GM12864 (cell line): Measurements from ENCODE around the gene STEAP1B.

Experiments used
- DNase-seq: peaks from one replicate; pipeline ENCODE4 v3.0.0-alpha.2; 2011; ENCODE audit warnings: low read depth
- H3K4me3 ChIP-seq: 2 replicates; pipeline ENCODE4 v1.5.1; 2011; ENCODE audit warnings: mild to moderate bottlenecking, low read depth, low read length, control low read depth
- CTCF ChIP-seq: IDR thresholded peaks from 2 replicates; pipeline ENCODE4 v1.5.1; 2011; ENCODE audit warnings: low read depth, mild to moderate bottlenecking, moderate library complexity, low read length, control low read depth, inconsistent platforms; ENCODE audit errors: missing control alignments

Gene STEAP1B

GRCh38 chr7:22417349-22417748 is 82.6 kb downstream of the STEAP1B start:
- no peak for TF ChIP-seq CTCF
- no peak overlapping the region for H3K4me3 ChIP-seq
- DNase-seq: no peak

GRCh38 chr7:22414424-22414823 is 85.6 kb downstream of the STEAP1B start:
- TF ChIP-seq CTCF: no peak
- no peak for DNase-seq
- H3K4me3 ChIP-seq: no peak overlapping the region

GRCh38 chr7:22413211-22413610 is 86.8 kb downstream of the STEAP1B start:
- no peak for TF ChIP-seq CTCF
- no peak overlapping the region for H3K4me3 ChIP-seq
- DNase-seq: no peak

- no peak for DNase-seq
- TF ChIP-seq CTCF: no peak
- no peak overlapping the region for H3K4me3 ChIP-seq
Observed at GRCh38 chr7:22411977-22412693, 87.9 kb downstream of the STEAP1B start.

GRCh38 chr7:22406715-22407114 is 93.3 kb downstream of the STEAP1B start:
- no peak overlapping the region for H3K4me3 ChIP-seq
- DNase-seq: no peak
- TF ChIP-seq CTCF: no peak

GRCh38 chr7:22404421-22405023 is 95.5 kb downstream of the STEAP1B start:
- DNase-seq: no peak
- TF ChIP-seq CTCF: no peak
- no peak overlapping the region for H3K4me3 ChIP-seq

GRCh38 chr7:22403344-22403743 is 96.6 kb downstream of the STEAP1B start:
- no peak for DNase-seq
- H3K4me3 ChIP-seq: no peak overlapping the region
- TF ChIP-seq CTCF: no peak
